Suprapubic skin (tissue), 3 donors: ENCODE measurements around the gene CTNNA3.

ENCODE experiments used
- POLR2AphosphoS5 ChIP-seq, 3 donors: sonication (generic); formaldehyde crosslinking; IDR thresholded peaks; one replicate each; pipeline ENCODE4 v1.6.1; 2017; ENCODE audit warnings: antibody characterized with exemption in 3 of 3
- TF ChIP-seq, protein P1 (sequence below), 2 donors: fragments of 200-600 bp in 1 of 2; fragments of 450-650 bp in 1 of 2; sonication (generic) in 1 of 2; IDR thresholded peaks; one replicate each; pipeline ENCODE4 v1.5.1; 2016 to 2019; ENCODE audit warnings: antibody characterized with exemption in 2 of 2, mild to moderate bottlenecking in 1 of 2, moderate library complexity in 1 of 2

DNA sequence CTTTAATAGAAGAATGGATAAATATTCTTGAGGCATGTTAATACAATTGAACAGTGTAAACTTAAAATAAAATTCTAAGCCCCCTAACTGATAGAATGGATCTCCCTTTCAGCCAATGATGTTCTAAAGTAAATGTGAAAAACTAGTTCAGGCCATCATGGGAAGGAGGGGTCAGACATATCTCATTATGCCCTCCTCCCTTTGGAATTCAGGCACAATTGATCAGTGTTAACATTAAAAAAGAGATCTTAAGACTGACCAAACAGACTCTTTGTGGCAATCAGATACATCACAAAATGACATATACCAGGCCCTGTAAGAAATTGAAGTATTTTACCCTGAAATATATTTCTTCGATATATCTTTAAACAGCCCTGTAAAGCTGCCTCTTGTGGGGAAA, 1453.1 kb downstream of the CTNNA3 start:
- TF ChIP-seq, protein P1, sequence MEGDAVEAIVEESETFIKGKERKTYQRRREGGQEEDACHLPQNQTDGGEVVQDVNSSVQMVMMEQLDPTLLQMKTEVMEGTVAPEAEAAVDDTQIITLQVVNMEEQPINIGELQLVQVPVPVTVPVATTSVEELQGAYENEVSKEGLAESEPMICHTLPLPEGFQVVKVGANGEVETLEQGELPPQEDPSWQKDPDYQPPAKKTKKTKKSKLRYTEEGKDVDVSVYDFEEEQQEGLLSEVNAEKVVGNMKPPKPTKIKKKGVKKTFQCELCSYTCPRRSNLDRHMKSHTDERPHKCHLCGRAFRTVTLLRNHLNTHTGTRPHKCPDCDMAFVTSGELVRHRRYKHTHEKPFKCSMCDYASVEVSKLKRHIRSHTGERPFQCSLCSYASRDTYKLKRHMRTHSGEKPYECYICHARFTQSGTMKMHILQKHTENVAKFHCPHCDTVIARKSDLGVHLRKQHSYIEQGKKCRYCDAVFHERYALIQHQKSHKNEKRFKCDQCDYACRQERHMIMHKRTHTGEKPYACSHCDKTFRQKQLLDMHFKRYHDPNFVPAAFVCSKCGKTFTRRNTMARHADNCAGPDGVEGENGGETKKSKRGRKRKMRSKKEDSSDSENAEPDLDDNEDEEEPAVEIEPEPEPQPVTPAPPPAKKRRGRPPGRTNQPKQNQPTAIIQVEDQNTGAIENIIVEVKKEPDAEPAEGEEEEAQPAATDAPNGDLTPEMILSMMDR (IDR thresholded peaks at IDR 0.05) = no peak
- no peak for TF ChIP-seq POLR2AphosphoS5 (IDR thresholded peaks at IDR 0.05)
